ENCODE data around the gene SIRT2. TPM values are rescaled to one million over a fixed set of nuclear protein-coding genes. Genes with fewer than 3 reads are reported as not detected.

SIRT2 gene
- 57.6 TPM for polyA plus RNA-seq (2013, experiment 1 of 2)
- 54.9 TPM for polyA plus RNA-seq (2013, experiment 2 of 2)

DNA sequence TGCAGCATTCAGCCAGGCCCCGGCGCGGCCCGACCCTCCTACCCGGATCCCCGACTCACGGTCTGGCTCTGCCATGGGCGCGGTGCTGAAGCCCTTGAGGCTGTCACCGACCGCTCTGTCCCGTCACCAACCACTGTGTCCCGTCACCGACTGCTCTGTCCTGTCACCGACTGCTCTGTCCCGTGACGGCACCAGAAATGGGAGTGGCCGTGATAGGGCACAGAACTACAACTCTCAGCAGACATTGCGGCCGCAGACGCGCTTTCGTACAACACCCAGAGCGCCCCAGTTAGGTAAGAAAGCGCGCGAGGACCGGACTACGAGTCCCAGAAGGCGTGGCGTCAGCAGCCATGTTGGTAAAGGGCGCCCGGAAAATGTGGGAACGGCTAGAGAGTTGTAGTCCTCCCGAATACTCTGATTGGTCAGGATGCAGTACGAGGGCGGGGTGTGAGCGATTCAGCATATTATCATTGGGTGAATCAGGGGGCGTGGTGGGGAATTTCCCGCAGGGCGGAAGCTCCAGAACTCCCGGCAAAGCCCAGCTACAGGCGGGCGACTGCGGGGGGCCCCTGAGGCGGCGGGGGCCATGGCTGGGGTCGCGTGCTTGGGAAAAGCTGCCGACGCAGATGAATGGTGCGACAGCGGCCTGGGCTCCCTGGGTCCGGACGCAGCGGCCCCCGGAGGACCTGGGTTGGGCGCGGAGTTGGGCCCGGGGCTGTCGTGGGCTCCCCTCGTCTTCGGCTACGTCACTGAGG is at the start of gene SIRT2, which contains the start of gene NFKBIB:
Gene SIRT2 (minus strand): TSS at position 172 of the 755 bp plus-strand sequence. CDS start 97 bp downstream, at position 75.
Gene NFKBIB (plus strand): TSS at position 523 of the 755 bp plus-strand sequence. CDS start 64 bp downstream, at position 587.
- no peak within 1 kb of the TSS for H2AK5ac ChIP-seq (ENCODE audit: low read length, severe bottlenecking)
- no peak within 1 kb of the TSS for H3K23ac ChIP-seq (ENCODE audit: low read length in 2 of 2)
- peaks cover 45% of the 10 kb centered on the region for H3K79me1 ChIP-seq (replicated peaks; ENCODE audit: low read length, poor library complexity, severe bottlenecking)
- peak within 1 kb of the TSS; percentile 93 for H3K9ac ChIP-seq (ENCODE audit: low read length)
- peak within 1 kb of the TSS in 1 of 2 experiments; percentile 8 for H3K4ac ChIP-seq (ENCODE audit: low read depth in 1 of 2, low read length in 2 of 2)
- DNase-seq, result peak; percentile 100
- H2AFZ ChIP-seq (ENCODE audit: low read depth, low read length), result peak within 1 kb of the TSS; percentile 91
- H3K9me3 ChIP-seq (ENCODE audit: control insufficient read depth, low read length), result no peaks in the 10 kb centered on the region
- H3K27ac ChIP-seq (ENCODE audit: low read length, poor library complexity, severe bottlenecking), result peak within 1 kb of the TSS; percentile 37
- H3K36me3 ChIP-seq (ENCODE audit: control insufficient read depth in 1 of 2, insufficient read depth in 2 of 2, low read depth in 1 of 2, low read length in 2 of 2), result peaks cover 6 to 16% of the 10 kb centered on the region in 2 experiments
- peak within 1 kb of the TSS; percentile 89 for H4K8ac ChIP-seq (ENCODE audit: low read length)
- H2BK15ac ChIP-seq (ENCODE audit: low read depth, poor library complexity, severe bottlenecking), result peak within 1 kb of the TSS; percentile 16
- H2BK12ac ChIP-seq (ENCODE audit: low read length in 2 of 2), result peak within 1 kb of the TSS in 1 of 2 experiments; percentile 1
- under 1% methylated on average over 64 of the region's 64 CpGs for WGBS
- peak within 1 kb of the TSS in 1 of 2 experiments; percentile 66 for H3K14ac ChIP-seq (ENCODE audit: low read length in 2 of 2)
- peak within 1 kb of the TSS; percentile 67 to 76 for H3K18ac ChIP-seq (ENCODE audit: low read depth in 1 of 2, low read length in 2 of 2)
- peak within 1 kb of the TSS; percentile 92 to 96 for H3K4me3 ChIP-seq (ENCODE audit: insufficient read depth in 1 of 2, low read depth in 1 of 2, low read length in 2 of 2)
- peak within 1 kb of the TSS; percentile 84 for H2BK120ac ChIP-seq (ENCODE audit: low read depth, low read length)
- peaks cover 13% of the 10 kb centered on the region for H3K4me1 ChIP-seq (ENCODE audit: control insufficient read depth, insufficient read depth, low read depth, low read length)
- no peaks in the 10 kb centered on the region for H3K27me3 ChIP-seq (ENCODE audit: control insufficient read depth in 1 of 2, insufficient read depth in 1 of 2, low read length in 2 of 2)
- no peak within 1 kb of the TSS for H2BK5ac ChIP-seq (ENCODE audit: low read depth, low read length, poor library complexity, severe bottlenecking)
- peak within 1 kb of the TSS; percentile 87 for H4K91ac ChIP-seq (ENCODE audit: low read length)
- H3K4me2 ChIP-seq (ENCODE audit: low read length, poor library complexity, severe bottlenecking), result peak within 1 kb of the TSS; percentile 78

- Histone ChIP-seq H4K91ac (ENCODE audit: low read length) (no peak overlapping the region), H2BK15ac (ENCODE audit: low read depth, poor library complexity, severe bottlenecking) (no peak overlapping the region), H2BK12ac (ENCODE audit: low read length in 2 of 2) (no peak overlapping the region), H3K4me2 (ENCODE audit: low read length, poor library complexity, severe bottlenecking) (no peak overlapping the region), H3K18ac (ENCODE audit: low read depth in 1 of 2, low read length in 2 of 2) (no peak overlapping the region), H3K23ac (ENCODE audit: low read length in 2 of 2) (no peak overlapping the region), H2BK120ac (ENCODE audit: low read depth, low read length) (no peak overlapping the region), H3K36me3 (ENCODE audit: control insufficient read depth in 1 of 2, insufficient read depth in 2 of 2, low read depth in 1 of 2, low read length in 2 of 2) (peaks cover 31 to 49% of the 10 kb centered on the region in 2 experiments), H3K14ac (ENCODE audit: low read length in 2 of 2) (no peak overlapping the region), H3K4me1 (ENCODE audit: control insufficient read depth, insufficient read depth, low read depth, low read length) (peaks cover 7% of the 10 kb centered on the region), H2BK5ac (ENCODE audit: low read depth, low read length, poor library complexity, severe bottlenecking) (no peak overlapping the region), H3K4ac (ENCODE audit: low read depth in 1 of 2, low read length in 2 of 2) (no peak overlapping the region), H2AK5ac (ENCODE audit: low read length, severe bottlenecking) (no peak overlapping the region), H3K27me3 (ENCODE audit: control insufficient read depth in 1 of 2, insufficient read depth in 1 of 2, low read length in 2 of 2) (no peaks in the 10 kb centered on the region), H3K27ac (ENCODE audit: low read length, poor library complexity, severe bottlenecking) (no peak overlapping the region), H3K9me3 (ENCODE audit: control insufficient read depth, low read length) (no peaks in the 10 kb centered on the region), H4K8ac (ENCODE audit: low read length) (no peak overlapping the region), H2AFZ (ENCODE audit: low read depth, low read length) (no peak overlapping the region), H3K9ac (ENCODE audit: low read length) (no peak overlapping the region), H3K4me3 (ENCODE audit: insufficient read depth in 1 of 2, low read depth in 1 of 2, low read length in 2 of 2) (no peak overlapping the region), H3K79me1 (replicated peaks; ENCODE audit: low read length, poor library complexity, severe bottlenecking) (peaks cover 11% of the 10 kb centered on the region)
- DNase-seq, result no peak
- WGBS, result 88% methylated on average over 11 of the region's 11 CpGs
Observed at GRCh38 chr19:38946229-38947010, 47.0 kb upstream of the SIRT2 start.

GRCh38 chr19:38945562-38946228 is 46.3 kb upstream of the SIRT2 start:
- Histone ChIP-seq H3K4me3 (ENCODE audit: insufficient read depth in 1 of 2, low read depth in 1 of 2, low read length in 2 of 2) (no peak overlapping the region), H2BK12ac (ENCODE audit: low read length in 2 of 2) (no peak overlapping the region), H3K4me2 (ENCODE audit: low read length, poor library complexity, severe bottlenecking) (no peak overlapping the region), H3K79me1 (replicated peaks; ENCODE audit: low read length, poor library complexity, severe bottlenecking) (peaks cover 7% of the 10 kb centered on the region), H2BK120ac (ENCODE audit: low read depth, low read length) (no peak overlapping the region), H3K4me1 (ENCODE audit: control insufficient read depth, insufficient read depth, low read depth, low read length) (peaks cover 7% of the 10 kb centered on the region), H2BK15ac (ENCODE audit: low read depth, poor library complexity, severe bottlenecking) (no peak overlapping the region), H2AK5ac (ENCODE audit: low read length, severe bottlenecking) (no peak overlapping the region), H4K91ac (ENCODE audit: low read length) (no peak overlapping the region), H3K27me3 (ENCODE audit: control insufficient read depth in 1 of 2, insufficient read depth in 1 of 2, low read length in 2 of 2) (no peaks in the 10 kb centered on the region), H3K27ac (ENCODE audit: low read length, poor library complexity, severe bottlenecking) (no peak overlapping the region), H4K8ac (ENCODE audit: low read length) (no peak overlapping the region), H3K9ac (ENCODE audit: low read length) (no peak overlapping the region), H2BK5ac (ENCODE audit: low read depth, low read length, poor library complexity, severe bottlenecking) (no peak overlapping the region), H3K4ac (ENCODE audit: low read depth in 1 of 2, low read length in 2 of 2) (no peak overlapping the region), H3K14ac (ENCODE audit: low read length in 2 of 2) (no peak overlapping the region), H3K9me3 (ENCODE audit: control insufficient read depth, low read length) (no peaks in the 10 kb centered on the region), H3K23ac (ENCODE audit: low read length in 2 of 2) (no peak overlapping the region), H3K18ac (ENCODE audit: low read depth in 1 of 2, low read length in 2 of 2) (no peak overlapping the region), H2AFZ (ENCODE audit: low read depth, low read length) (no peak overlapping the region), H3K36me3 (ENCODE audit: control insufficient read depth in 1 of 2, insufficient read depth in 2 of 2, low read depth in 1 of 2, low read length in 2 of 2) (peaks cover 31 to 49% of the 10 kb centered on the region in 2 experiments)
- no peak for DNase-seq
- 100% methylated on average over 1 of the region's 3 CpGs for WGBS

Measured in mesenchymal stem cell (in vitro differentiated cells and primary cell).